Measurements from ENCODE around the gene E2F1.

E2F1 gene

DNA sequence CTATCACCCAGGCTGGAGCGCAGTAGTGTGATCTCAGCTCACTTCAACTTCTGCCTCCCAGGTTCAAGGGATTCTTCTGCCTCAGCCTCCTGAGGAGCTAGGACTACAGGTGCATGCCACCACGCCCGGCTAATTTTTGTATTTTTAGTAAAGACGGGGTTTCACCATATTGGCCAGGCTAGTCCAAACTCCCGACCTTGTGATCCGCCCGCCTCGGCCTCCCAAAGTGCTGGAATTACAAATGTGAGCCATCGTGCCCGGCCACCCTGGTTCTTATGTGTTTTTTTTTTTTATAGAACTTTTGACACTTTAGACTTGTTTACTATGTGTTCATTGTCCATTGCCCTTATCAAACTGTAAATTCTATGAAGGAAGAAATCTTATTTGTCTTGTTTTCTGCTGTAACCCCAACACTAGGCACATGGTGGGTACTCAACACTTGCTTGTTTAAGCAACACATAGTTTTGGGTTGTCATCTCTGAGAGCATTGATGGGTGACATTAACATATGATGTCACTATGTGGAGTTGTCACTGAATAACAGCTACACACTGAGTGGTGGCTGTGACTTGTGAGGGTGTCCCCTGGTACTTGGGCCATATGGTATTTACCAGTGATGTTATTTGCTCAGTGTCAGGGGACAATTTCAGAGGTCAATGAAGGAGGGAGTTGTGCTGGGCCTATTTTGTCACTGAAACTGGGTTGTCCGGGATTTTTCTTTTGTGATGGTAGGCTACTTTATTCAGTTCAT is 35.4 kb upstream of the E2F1 start:
- H3K4me3 ChIP-seq (IDR thresholded peaks at IDR 0.05; ENCODE audit: insufficient read depth, low read depth, low read length) = no peak overlapping the region
- no peaks in the 10 kb centered on the region for H4K20me1 ChIP-seq (ENCODE audit: insufficient read depth)
- H3K27ac ChIP-seq = no peak overlapping the region
- H3K27me3 ChIP-seq (ENCODE audit: insufficient read depth, low read depth) = no peaks in the 10 kb centered on the region
- H3K36me3 ChIP-seq (ENCODE audit: insufficient read depth) = no peaks in the 10 kb centered on the region
- no peak overlapping the region for H3K9ac ChIP-seq
- H3K4me1 ChIP-seq (ENCODE audit: low read depth, poor library complexity, severe bottlenecking) = peaks cover 33% of the 10 kb centered on the region
- H3K4me2 ChIP-seq = no peak overlapping the region
- TF ChIP-seq, protein P1, sequence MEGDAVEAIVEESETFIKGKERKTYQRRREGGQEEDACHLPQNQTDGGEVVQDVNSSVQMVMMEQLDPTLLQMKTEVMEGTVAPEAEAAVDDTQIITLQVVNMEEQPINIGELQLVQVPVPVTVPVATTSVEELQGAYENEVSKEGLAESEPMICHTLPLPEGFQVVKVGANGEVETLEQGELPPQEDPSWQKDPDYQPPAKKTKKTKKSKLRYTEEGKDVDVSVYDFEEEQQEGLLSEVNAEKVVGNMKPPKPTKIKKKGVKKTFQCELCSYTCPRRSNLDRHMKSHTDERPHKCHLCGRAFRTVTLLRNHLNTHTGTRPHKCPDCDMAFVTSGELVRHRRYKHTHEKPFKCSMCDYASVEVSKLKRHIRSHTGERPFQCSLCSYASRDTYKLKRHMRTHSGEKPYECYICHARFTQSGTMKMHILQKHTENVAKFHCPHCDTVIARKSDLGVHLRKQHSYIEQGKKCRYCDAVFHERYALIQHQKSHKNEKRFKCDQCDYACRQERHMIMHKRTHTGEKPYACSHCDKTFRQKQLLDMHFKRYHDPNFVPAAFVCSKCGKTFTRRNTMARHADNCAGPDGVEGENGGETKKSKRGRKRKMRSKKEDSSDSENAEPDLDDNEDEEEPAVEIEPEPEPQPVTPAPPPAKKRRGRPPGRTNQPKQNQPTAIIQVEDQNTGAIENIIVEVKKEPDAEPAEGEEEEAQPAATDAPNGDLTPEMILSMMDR (conservative IDR thresholded peaks at IDR 0.05; ENCODE audit: low read depth, low read length) = no peak
- H2AFZ ChIP-seq (ENCODE audit: low read depth) = no peak overlapping the region
- H3K79me2 ChIP-seq (ENCODE audit: insufficient read depth, low read depth) = no peaks in the 10 kb centered on the region; the same call in 1 of the 2 replicates

DNA sequence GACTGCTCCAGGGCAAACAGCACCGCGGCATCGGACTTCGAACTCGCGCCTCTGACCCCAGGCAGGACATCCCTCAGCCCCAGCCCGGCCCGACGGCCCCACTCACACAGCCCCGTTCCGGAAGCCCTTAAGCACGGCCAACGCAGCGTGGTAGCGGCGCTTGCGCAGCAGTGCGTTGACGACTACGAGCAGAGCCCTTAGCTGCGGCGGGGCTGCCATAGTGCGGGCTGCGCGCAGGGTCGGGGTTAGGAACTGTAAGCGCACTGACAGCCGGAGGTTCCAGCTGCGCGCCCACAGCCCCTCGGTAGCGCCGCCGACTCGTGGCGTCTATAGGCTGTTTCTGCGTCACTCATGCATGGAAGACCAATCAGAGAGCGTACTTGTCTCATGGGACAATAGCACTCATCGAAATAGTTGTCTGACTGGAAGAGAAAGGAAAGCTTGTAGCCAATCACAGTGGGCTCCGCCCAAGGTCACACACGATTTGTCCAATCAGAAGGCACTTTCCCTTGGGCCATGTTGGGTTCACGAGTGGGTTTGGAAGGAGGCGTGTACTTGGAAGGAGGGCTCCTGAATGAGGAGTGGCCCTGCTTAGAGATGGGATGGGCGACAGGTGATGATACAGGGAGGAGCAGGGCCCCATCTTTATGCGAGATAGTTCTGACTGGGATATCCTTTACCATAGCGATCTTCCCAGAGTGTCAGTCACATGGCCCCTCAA is 34.0 kb upstream of the E2F1 start, which contains the start of gene PXMP4:
Gene PXMP4, minus strand, starts transcription at position 322 of the 721 bp plus-strand sequence. Its CDS starts 103 bp downstream, at position 219.
- Histone ChIP-seq H4K20me1 (ENCODE audit: insufficient read depth) (no peaks in the 10 kb centered on the region), H3K27me3 (ENCODE audit: insufficient read depth, low read depth) (no peaks in the 10 kb centered on the region), H3K4me2 (peak within 1 kb of the TSS; percentile 44; the same call in 1 of the 2 replicates), H3K36me3 (ENCODE audit: insufficient read depth) (no peaks in the 10 kb centered on the region), H2AFZ (ENCODE audit: low read depth) (peak within 1 kb of the TSS; percentile 37; the same call in 1 of the 2 replicates), H3K4me1 (ENCODE audit: low read depth, poor library complexity, severe bottlenecking) (peaks cover 22% of the 10 kb centered on the region), H3K27ac (no peak within 1 kb of the TSS), H3K9ac (peak within 1 kb of the TSS; percentile 3; the same call in 1 of the 2 replicates), H3K79me2 (ENCODE audit: insufficient read depth, low read depth) (no peaks in the 10 kb centered on the region; the same call in 1 of the 2 replicates), H3K4me3 (IDR thresholded peaks at IDR 0.05; ENCODE audit: insufficient read depth, low read depth, low read length) (no peak within 1 kb of the TSS)
- TF ChIP-seq, protein P1 (conservative IDR thresholded peaks at IDR 0.05; ENCODE audit: low read depth, low read length) = no peak

DNA sequence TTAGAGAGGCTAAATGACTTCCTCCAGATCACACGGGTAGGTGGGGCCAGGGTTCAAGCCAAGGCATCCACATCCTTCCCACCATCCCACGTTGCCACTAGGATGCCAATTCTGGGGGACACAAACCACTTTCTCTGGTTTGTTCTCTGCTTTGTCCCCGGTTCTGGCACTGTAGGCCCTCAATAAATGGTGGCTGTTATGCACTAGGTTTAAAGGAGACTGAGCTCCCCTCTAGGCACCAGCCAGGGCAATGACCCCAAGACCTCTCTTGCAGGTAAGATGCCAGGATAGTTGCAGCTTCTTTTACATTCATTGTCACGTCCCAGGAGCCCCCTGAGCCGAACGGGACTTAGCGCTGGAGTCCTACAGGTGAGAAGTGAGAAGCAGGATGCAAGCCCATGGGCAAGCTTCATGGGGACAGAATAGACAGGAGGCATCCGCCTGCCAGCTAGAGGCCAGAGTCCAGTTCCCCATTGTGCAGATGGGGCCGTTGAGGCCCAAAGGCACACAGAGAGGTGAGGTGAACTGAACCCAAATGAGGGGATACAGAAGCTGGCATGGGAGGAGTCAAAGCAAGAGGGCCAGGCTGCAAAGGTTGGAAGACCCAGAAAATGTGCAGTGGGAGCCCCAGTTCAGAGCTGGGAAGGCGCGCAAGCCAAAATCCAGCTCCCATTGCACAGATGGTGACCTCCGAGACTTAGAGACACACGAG is 33.2 kb upstream of the E2F1 start:
- H3K4me3 ChIP-seq (IDR thresholded peaks at IDR 0.05; ENCODE audit: insufficient read depth, low read depth, low read length) = no peak overlapping the region
- no peaks in the 10 kb centered on the region; the same call in 1 of the 2 replicates for H3K79me2 ChIP-seq (ENCODE audit: insufficient read depth, low read depth)
- peak overlapping the region; percentile 37; the same call in 1 of the 2 replicates for H2AFZ ChIP-seq (ENCODE audit: low read depth)
- no peak overlapping the region for H3K27ac ChIP-seq
- H3K4me2 ChIP-seq = peak overlapping the region; percentile 44; the same call in 1 of the 2 replicates
- peaks cover 15% of the 10 kb centered on the region for H3K4me1 ChIP-seq (ENCODE audit: low read depth, poor library complexity, severe bottlenecking)
- H4K20me1 ChIP-seq (ENCODE audit: insufficient read depth) = no peaks in the 10 kb centered on the region
- no peaks in the 10 kb centered on the region for H3K36me3 ChIP-seq (ENCODE audit: insufficient read depth)
- H3K27me3 ChIP-seq (ENCODE audit: insufficient read depth, low read depth) = no peaks in the 10 kb centered on the region
- TF ChIP-seq, protein P1 (conservative IDR thresholded peaks at IDR 0.05; ENCODE audit: low read depth, low read length) = no peak
- H3K9ac ChIP-seq = peak overlapping the region; percentile 3; the same call in 1 of the 2 replicates

DNA sequence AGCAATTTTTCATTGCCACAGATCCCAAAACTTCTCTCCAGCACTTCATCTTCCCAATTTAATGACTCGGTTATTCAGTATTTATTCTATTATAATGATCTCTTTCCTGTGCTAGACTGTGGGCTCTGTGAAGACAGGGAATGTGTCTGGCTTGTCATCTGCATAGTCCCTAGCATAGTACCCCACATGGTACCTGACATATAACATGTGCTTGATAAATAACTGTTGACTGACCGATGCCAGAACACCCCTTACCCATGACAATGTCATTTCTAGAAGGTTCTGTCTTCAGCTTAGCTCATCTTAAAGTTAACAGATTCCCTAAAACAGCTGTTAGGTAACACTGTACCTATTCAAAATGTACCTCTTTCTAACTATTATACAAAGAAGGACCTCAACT is 30.3 kb upstream of the E2F1 start:
- no peaks in the 10 kb centered on the region for H4K20me1 ChIP-seq (ENCODE audit: insufficient read depth)
- no peak overlapping the region for H3K4me2 ChIP-seq
- no peak overlapping the region for H2AFZ ChIP-seq (ENCODE audit: low read depth)
- H3K36me3 ChIP-seq (ENCODE audit: insufficient read depth) = no peaks in the 10 kb centered on the region
- H3K4me3 ChIP-seq (IDR thresholded peaks at IDR 0.05; ENCODE audit: insufficient read depth, low read depth, low read length) = no peak overlapping the region
- H3K9ac ChIP-seq = no peak overlapping the region
- H3K27ac ChIP-seq = no peak overlapping the region
- no peaks in the 10 kb centered on the region; the same call in 1 of the 2 replicates for H3K79me2 ChIP-seq (ENCODE audit: insufficient read depth, low read depth)
- TF ChIP-seq, protein P1 (conservative IDR thresholded peaks at IDR 0.05; ENCODE audit: low read depth, low read length) = no peak
- H3K27me3 ChIP-seq (ENCODE audit: insufficient read depth, low read depth) = no peaks in the 10 kb centered on the region
- H3K4me1 ChIP-seq (ENCODE audit: low read depth, poor library complexity, severe bottlenecking) = no peaks in the 10 kb centered on the region

Measured in KMS-11 (cell line).